Stimulated activated CD4-positive, alpha-beta T cell treated with anti-CD3 and anti-CD28 coated beads, Interleukin-12 subunit alpha, Interleukin-12 subunit beta, amount 100 ng/mL, for 48 hours (primary cell): Measurements from ENCODE around the gene FAM107B.
"Not testable (repeated sequence)": the region's sequence is repeated elsewhere in the genome, so short reads cannot be mapped to it uniquely, and the experiment has no call there.

Experiments used
- DNase-seq, 3 donors: peaks; one replicate each; pipeline ENCODE4 v3.0.0-alpha.2; 2020; ENCODE audit warnings: low read depth in 2 of 3, low spot score in 1 of 3

FAM107B gene

GRCh38 chr10:14639637-14640036 is 135.1 kb downstream of the FAM107B start:
- no peak for DNase-seq

- no peak for DNase-seq
These were observed 139.5 kb downstream of the FAM107B start for GRCh38 chr10:14635043-14635710.

GRCh38 chr10:14634572-14634971 is 140.1 kb downstream of the FAM107B start:
- not testable (repeated sequence) for DNase-seq

DNA sequence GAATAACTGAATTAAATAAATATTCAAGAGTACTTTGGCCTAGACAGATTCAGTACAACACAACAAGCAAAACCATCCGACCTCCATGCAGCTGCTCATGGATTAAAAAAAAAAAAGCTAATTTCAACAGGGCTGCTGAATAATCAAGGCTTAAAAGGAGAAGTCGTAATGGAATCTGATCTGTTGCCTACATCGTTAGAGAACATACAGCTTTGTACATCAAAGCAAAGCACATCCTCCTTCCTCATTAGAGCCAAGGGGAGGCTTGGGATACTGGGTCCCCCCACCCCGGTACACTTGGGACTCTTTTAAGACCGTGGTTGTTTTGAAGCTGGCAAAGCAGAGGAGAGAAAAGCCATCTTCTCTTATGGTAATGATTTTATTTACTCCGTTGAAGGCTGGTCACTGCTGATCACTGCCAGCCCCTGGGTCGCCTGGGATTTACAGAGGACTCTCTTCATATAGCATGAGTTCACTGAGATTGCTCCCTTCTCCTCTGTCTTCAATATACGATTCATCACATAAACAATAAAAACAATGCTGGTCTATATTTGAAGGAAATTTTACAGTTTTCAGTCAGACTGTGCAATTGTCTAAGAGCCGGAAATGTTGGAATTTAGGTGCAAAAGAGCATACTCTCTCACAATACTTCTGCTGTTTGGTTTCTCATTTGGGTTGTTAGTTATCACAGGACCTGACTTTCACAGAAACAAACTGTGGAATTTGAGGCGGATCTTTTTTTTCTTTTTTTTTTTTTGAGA is 148.8 kb downstream of the FAM107B start:
- DNase-seq: no peak

GRCh38 chr10:14625192-14625631 is 149.5 kb downstream of the FAM107B start:
- DNase-seq: no peak

DNA sequence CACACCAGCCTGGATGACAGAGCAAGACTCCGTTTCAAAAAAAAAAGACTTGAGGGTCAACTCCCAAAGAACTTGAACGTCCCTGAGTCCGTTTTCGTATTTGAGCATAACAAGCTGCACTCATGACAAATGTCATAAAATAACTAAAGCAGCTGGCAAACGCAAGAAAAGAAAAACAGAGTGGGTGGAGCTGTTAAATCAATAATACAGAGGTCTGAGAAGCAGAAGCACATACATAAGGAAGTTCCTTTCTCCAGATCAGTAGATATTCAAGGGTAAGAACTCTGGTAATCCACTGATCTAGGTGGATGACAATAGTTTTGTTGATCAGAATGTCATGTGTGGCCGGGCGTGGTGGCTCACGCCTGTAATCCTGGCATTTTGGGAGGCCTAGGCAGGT is 150.1 kb downstream of the FAM107B start:
- no peak for DNase-seq

DNA sequence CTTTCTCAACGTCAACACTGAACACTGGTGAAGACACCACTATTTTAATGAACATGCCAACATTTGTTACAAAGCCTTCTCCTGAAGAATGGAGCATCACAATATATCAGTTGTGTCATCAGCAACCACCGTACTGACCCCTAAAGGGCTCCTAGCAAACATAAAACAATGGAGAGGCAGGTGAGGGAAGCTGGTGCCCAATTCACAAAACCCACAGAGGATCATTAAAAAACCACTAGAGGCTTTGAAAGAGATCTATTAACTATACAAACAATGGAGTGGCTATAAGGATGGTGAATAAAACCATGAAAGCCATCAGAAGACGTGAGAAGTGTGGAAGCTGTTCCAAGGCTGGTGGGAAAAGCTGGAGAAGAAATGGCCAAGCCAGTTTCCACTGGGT is 150.8 kb downstream of the FAM107B start:
- no peak for DNase-seq

- DNase-seq: no peak
These were observed 153.7 kb downstream of the FAM107B start for GRCh38 chr10:14621037-14621436.

- DNase-seq: no peak
These were observed 156.0 kb downstream of the FAM107B start for GRCh38 chr10:14618674-14619073.

DNA sequence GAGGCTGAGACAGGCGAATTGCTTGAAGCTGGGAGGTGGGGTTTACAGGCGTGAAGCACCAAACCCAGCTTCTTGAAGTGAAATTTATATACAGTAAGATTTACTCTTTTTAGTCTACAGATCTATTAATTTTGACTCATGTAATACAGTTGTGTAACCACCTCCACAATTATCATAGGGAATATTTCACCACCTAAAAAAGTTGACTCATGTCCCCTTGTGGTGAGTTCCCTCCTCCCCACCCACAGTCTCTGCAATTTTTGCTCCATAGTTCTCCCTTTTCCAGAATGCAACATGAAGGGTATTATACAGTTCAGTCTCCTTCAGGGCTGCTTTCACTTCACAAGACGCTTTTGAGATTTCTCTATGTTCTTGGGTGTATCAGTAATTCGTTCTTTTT is 156.8 kb downstream of the FAM107B start:
- DNase-seq: no peak

- DNase-seq: no peak
These were observed 157.6 kb downstream of the FAM107B start for GRCh38 chr10:14616955-14617730.

DNA sequence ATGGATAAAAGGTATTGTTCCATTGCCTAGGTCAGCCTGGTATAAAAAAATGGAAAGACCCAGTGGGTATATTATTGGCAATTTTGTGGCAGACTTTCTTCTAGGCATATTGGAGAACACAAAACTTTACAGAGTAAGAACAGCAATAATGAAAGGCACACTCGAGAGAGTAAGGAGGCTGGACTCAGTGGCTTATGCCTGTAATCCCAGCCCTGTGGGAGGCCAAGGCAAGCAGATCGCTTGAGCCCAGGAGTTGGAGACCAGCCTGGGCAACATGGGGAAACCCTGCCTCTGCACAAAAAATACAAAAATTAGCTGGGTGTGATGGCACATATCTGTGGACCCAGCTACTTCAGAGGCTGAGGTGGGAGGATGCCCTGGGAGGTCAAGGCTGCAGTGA is 158.2 kb downstream of the FAM107B start:
- no peak for DNase-seq

- DNase-seq: no peak
These were observed 161.1 kb downstream of the FAM107B start for GRCh38 chr10:14613588-14613920.

DNA sequence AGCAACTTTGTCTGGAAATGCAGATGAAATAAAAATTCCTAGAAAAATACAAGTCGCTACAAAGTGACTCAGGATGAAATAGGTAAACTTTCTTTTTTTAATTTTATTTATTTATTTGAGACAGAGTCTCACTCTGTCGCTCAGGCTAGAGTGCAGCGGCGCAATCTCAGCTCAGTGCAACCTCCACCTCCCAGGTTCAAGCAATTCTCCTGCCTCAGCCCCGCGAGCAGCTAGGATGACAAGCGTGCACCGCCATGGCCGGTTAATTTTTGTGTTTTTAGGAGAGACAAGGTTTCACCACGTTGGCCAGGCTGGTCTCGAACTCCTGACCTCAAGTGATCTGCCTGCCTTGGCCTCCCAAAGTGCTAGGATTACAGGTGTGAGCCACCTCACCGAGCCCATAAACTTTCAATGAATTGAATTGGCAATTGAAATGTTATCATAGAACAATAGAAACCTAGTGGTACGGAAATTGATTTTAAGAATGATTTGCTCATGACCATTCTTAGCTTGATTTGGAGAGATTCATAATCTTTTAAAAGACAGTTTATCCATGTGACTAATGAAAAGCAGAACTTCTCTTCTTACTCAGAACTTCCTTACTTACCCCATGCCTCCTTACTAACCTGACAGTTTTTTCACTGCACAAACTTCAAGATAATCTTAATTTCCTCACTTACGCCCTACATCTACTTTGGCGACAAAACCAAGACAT is 161.7 kb downstream of the FAM107B start:
- DNase-seq: no peak

GRCh38 chr10:14611968-14612693 is 162.6 kb downstream of the FAM107B start:
- DNase-seq: no peak

DNA sequence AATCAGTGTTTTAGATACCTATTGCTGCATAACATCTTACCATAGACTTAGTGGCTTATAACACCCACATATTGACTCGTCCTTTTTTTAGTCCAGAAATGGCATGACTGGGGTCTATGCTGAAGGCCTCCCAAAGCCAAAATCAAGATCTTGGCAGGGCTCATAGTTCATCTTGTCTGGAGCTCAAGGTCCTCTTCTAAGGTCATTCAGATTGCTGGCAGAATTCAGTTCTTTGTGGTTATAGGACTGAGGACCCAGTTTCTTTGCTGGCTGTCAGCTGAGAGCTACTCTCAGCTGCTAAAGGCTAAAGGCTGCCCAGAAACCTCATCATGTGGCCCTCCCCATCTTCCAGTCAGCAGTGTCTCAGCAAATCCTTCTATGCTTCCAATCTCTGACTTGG is 165.5 kb downstream of the FAM107B start:
- no peak for DNase-seq

DNA sequence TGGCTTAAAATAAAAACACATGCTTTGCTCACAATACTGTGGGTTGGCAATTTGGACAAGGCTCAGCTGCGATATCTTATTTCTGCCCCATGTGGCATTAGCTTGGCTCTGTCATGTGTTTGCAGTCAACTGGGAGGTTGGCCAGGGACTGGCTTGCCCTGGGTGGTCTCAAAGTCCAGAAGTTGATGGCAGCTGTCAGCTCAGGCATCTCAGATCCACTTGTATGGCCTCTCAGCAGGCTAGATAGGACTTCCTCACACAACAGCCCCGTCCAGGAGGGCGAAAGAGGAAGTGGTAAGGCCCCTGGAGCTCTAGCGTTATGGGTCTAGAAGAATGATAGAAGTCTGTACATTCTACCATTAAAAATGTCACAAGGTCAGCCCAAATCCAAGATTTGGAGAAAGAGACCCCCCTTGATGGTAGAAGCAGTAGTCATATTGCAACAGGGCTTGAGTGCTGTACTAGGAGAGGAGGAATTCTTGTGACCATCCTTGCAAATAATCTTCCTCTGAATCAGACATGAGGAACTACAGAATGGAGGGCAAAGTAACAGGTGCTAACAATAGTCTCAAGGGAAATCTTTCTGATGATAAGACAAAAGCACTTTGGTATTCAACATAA is 166.2 kb downstream of the FAM107B start:
- DNase-seq: no peak

DNA sequence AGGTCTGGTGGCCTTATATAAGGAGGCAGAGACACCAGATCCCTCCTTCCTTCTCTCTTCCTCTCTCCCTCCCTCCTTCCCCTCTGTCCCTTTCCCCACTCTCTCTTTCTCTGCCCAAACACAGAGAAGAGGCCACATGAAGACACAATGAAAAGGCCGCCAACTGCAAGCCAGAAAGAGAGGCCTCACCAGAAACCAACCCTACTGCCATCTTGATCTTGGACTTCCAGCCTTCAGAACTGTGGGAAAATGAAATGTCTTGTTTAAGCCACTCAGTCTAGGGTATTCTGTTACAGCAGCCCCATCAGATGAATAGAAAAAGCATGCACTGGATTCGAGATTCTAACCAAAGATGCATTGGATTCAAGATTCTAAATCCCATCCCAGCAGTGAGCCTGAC is 168.1 kb downstream of the FAM107B start:
- DNase-seq: no peak

DNA sequence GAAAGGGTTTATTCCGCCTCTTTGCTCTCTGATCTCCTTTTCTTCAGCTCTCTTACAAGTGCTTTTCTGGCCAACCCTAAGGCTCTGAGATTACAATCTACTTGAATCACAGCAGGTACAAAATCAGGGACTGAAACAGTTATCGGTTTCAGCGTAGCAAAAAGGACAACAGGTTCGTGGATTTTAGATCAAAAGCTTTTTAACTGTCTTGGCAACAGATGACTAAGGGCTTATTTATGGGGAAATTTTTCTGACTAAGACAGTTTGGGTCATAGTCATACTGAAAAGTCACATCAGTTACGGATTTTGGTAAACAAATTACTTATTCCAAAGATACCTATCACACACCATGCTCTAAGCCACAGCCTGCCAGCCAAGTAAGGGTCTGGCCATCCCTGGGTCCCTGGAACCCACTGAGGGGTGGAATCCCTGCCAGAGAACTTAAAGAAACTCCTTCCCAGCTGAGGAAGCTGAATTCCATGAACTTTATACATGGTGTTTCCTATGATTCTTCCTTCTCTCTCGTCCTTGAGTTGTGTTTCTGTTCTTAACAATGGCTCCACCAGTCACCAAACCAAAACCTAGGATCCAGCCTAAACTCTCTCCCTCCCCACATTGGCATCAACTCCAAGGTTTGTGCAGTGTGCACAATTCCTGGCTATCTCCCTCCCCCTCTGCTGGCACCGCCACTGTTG is 169.3 kb downstream of the FAM107B start:
- DNase-seq: peak in 1 of 3 donors; percentile 35
